ELR (cell line): ENCODE results near the gene SORCS2.
"Not testable (repeated sequence)": the region's sequence is repeated elsewhere in the genome, so short reads cannot be mapped to it uniquely, and the experiment has no call there.

ENCODE experiments used
- DNase-seq: peaks from one replicate; pipeline ENCODE4 v3.0.0-alpha.2; 2015; ENCODE audit warnings: low read depth

The SORCS2 gene

DNA sequence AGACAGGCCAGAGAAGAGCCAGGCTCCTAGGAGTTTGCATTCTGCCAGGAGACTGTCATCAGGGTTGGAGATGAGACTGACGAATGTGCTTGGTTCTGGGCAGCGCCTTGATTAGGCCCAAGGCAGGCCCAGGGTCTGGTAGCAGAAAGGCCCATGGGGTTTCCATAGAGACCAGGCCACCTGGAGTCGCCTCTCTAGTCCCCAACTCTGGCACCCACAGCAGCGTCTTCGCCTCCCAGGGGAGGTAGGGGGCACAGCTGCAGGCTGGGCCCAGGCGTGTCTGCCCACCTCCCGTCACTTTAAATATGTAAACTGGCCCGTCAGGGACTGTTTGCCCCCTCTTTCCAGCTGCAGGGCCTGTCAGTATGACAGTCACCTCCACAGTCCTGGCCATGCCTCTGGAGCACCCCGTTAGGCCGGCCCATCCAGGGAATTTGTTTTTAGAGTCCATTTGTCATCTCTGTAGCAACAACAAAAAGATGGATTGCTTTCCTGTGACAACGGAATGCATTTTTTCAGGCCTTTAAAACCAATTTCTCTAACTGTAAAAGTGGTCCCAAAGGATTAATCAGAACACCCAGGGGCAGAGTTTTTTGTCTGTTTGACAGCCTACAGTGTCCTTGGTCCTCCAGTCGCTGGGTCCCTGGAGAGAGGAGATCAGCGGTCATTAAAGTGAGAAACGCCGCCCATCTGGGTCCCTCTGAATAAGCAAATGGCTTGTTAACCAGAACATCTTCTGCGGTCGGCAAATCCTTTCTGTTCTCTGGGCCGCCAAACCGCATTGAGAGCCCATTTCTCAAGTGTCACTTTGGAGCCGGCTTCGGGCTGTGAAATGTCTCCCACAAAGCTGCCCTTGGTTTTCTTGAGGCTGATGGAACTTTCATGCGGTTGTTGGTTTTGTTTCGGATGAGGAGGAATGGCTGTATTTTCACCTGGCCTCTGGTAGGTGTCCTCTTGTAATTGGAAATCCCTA, 395.4 kb downstream of the SORCS2 start:
- no peak for DNase-seq

- DNase-seq = peak; percentile 36
Measured at GRCh38 chr4:7590189-7590588, 397.9 kb downstream of the SORCS2 start.

DNA sequence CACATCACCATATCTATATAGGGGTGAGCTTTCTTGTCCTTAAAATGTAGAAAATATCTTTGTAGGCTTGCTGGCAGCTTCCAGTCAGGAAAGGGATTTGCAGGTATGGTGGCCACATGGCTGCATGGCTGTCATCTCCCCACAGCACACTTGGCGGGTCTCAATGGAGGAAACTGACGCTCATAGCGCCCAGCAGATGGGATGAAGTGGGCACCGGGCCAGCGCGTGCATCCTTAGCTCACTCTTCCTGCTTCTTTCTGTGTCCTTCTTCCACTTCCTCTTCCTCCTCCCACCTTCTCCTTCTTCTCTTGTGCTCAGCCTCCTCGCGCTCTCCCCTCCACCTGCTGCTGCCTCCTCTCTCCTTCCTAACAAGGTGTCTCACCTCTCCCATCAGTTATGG, 398.6 kb downstream of the SORCS2 start:
- no peak for DNase-seq

GRCh38 chr4:7591409-7592053, 399.2 kb downstream of the SORCS2 start:
- DNase-seq = no peak

- no peak for DNase-seq
Measured at GRCh38 chr4:7593646-7594412, 401.5 kb downstream of the SORCS2 start.

DNA sequence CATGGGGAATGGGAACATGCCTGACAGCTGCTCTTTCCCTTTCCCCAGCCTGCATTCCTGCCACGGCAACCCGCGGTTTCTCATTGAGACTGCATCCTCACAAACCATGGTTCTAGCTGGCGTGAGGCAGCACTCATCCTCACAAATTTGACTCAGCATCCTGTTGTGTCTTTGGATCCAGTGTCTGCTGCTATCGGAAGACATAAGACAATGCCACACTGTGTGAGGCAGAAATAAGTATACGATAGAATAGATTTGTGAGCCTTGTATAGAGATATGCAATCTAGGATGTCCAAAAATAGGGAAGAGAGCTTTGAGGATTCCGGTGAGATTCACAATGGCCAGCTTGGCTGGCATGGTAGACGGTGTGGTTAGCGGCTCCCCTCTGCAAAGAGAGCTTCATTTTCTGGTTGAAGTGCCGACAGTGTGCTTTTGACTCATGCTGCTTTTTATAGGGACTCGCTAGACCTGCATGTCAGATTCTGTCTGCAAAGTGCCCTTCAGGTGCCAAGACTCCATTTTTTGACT, 403.7 kb downstream of the SORCS2 start:
- peak; percentile 15 for DNase-seq

- no peak for DNase-seq
Measured at GRCh38 chr4:7596918-7597606, 404.7 kb downstream of the SORCS2 start.

GRCh38 chr4:7598939-7599790, 406.8 kb downstream of the SORCS2 start:
- no peak for DNase-seq

DNA sequence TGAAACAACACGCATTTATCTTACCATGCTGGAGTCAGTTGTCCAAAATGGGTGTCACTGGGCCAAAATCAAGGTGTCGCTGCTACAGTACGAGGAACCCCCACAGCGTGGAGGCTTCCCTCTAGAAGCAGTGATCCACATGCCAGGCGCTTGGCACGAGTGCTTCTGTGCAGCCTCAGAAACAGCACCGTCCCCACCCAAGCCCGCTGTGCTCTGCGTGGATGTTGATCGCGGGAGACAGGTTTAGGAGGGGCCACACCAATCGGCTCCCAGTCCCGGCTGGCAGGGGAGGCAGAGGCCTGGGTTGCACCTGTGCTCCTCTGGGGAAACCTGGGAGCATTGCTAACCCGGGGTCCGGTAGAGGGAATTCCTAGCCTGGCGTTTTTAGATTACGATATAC, 407.9 kb downstream of the SORCS2 start:
- no peak for DNase-seq

GRCh38 chr4:7602166-7602565, 409.8 kb downstream of the SORCS2 start:
- not testable (repeated sequence) for DNase-seq

DNA sequence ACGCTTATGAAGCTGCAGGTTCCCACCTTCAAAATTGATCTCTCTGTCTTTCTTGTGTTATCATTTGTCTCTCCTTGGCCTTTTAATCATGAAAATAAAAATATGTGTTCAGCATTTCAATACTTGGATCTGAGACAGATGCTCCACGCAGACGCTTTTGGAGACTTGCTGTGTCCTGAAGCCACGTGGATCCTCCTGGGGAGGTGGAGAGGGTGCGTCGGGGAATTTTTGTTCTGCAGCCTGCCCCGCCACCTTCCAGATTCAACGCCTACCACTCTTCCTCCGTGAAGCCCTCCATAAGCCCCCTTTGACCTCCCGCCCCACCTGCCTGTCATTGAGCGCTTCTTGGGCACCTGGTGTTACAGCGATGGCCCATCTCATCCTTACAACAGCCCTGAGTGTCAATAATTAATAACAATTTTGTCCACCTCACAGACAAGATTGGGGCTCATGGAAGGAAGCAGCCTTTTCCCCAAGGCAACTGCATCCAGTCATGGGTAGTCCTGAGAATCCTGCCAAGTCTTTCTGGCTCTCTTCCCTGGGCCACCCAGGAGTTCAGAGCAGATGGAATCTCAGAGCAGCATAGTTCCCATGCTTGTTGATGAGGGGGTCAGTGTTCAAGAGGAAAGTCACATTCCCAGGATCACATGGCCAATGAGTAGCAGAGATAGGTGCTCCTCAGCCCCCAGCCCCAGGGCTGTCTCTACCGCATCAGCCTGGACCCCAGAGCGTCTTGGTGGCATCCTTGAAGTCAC, 415.0 kb downstream of the SORCS2 start:
- DNase-seq = no peak

DNA sequence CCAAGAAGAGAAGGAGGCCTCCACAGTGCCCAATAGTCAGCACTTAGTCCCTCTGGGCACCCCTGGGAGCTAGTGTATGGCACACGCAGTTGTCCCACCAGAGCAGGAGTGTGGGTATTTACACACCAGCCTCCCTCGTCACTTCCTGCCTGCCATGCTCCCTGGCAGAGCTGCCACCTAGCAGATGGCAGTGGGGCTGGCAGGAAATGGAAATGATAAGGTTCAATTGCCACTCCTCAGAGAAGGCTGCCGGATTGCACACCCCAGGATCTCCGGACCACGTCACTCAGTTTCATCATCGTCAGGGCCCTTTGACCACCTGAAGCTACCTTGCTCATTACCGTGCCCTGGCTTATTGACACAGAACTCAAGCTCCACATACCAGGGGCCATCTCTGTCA, 415.7 kb downstream of the SORCS2 start:
- no peak for DNase-seq

GRCh38 chr4:7609316-7609715, 417.0 kb downstream of the SORCS2 start:
- DNase-seq = no peak

GRCh38 chr4:7610022-7610670, 417.8 kb downstream of the SORCS2 start:
- no peak for DNase-seq

GRCh38 chr4:7610841-7611240, 418.5 kb downstream of the SORCS2 start:
- DNase-seq = no peak

DNA sequence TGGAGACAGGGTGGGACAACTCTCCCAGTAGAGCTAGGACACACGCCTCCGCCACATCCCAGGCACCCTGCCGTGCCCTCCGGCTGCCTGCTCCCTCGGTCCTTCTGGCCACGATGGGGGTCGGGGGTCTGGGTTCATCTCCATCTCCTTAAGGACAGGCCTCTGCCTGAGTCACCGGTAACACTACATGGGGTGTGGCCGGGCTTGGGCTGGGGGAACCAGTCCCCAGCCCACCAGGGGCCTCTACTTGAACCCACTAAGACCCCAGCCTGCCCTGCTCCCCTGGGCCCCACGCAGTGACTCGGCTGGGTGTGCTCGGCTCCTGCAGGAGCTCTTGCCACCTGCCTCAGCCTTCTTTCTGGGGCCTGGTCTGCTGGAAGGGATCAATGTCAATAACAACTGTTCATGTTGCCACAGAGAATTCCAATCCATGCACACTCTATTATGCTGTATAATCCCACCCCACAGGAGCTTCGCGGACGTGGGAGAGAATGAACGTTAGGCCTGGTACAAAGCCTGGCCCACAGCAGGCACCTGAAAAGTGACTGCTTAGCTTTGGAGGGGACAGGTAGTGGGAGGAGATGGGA, 420.1 kb downstream of the SORCS2 start:
- no peak for DNase-seq

DNA sequence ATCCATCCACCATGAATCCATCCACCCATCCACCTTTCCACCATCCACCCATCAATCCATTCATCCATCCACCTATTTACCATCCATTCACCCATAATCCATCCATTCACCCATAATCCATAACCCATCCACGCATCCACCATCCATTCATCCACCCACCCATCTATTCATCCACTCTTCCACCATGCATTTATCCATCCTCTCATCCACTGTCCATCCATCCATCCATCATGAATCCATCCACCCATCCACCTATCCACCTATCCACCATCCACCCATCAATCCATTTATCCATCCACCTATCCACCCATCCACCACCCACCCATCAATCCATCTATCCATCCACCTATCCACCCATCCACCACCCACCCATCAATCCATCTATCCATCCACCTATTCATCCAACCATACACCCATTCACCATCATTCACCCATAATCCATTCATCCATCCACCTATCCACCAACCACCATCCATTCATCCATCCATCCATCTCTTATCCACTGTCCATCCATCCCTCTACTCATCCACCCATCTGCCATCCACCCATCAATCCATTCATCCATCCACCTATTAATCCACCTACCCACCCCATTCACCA, 422.1 kb downstream of the SORCS2 start:
- no peak for DNase-seq

- DNase-seq = no peak
Measured at GRCh38 chr4:7616193-7616592, 423.9 kb downstream of the SORCS2 start.

- no peak for DNase-seq
Measured at GRCh38 chr4:7618361-7618760, 426.0 kb downstream of the SORCS2 start.
